Sigmoid colon (tissue), 7 donors: Measurements from ENCODE around the gene COL23A1. TPM values are rescaled to one million over a fixed set of nuclear protein-coding genes. Genes with fewer than 3 reads are reported as not detected.

Experiments used
- DNase-seq: peaks from one replicate; pipeline ENCODE4 v3.0.0-alpha.2; 2019
- H3K27ac ChIP-seq, 4 donors: fragments of 200-600 bp; sonication (generic); one replicate each; pipeline ENCODE4 v1.5.1; 2016 to 2019; ENCODE audit warnings: mild to moderate bottlenecking in 1 of 4
- H3K27me3 ChIP-seq, 3 donors: fragments of 200-600 bp; sonication (generic); one replicate each; pipeline ENCODE4 v1.5.1; 2019; ENCODE audit warnings: mild to moderate bottlenecking in 1 of 3
- H3K36me3 ChIP-seq, 4 donors: fragments of 200-600 bp; sonication (generic); one replicate each; pipeline ENCODE4 v1.5.1; 2016 to 2019
- H3K4me1 ChIP-seq, 4 donors: fragments of 200-600 bp; sonication (generic); one replicate each; pipeline ENCODE4 v1.5.1; 2017 to 2019
- H3K4me3 ChIP-seq, 4 donors: fragments of 200-600 bp; sonication (generic); one replicate each; pipeline ENCODE4 v1.5.1; 2017 to 2019; ENCODE audit warnings: mild to moderate bottlenecking in 2 of 4, moderate library complexity in 1 of 4
- H3K9me3 ChIP-seq, 4 donors: fragments of 200-600 bp in 3 of 4; sonication (generic) in 3 of 4; one replicate each; pipeline versions ENCODE4 v1.5.1 to v1.6.1; 2013 to 2019
- CTCF ChIP-seq, 4 experiments: fragments of 450-650 bp in 3 of 4; fragments of 200-600 bp in 1 of 4; IDR thresholded peaks; one replicate each; pipeline ENCODE4 v1.5.1; 2016 to 2019; ENCODE audit warnings: antibody characterized with exemption in 4 of 4, mild to moderate bottlenecking in 3 of 4, moderate library complexity in 2 of 4
- EP300 ChIP-seq, 4 donors: sonication (generic); formaldehyde crosslinking; IDR thresholded peaks; one replicate each; pipeline ENCODE4 v1.6.1; 2017; ENCODE audit warnings: antibody characterized with exemption in 4 of 4
- POLR2A ChIP-seq, 2 donors: fragments of 450-650 bp; IDR thresholded peaks; one replicate each; pipeline ENCODE4 v1.6.1; 2016; ENCODE audit warnings: antibody characterized with exemption in 2 of 2, mild to moderate bottlenecking in 2 of 2, moderate library complexity in 2 of 2
- POLR2AphosphoS5 ChIP-seq, 4 donors: sonication (generic); formaldehyde crosslinking; IDR thresholded peaks; one replicate each; pipeline ENCODE4 v1.6.1; 2017; ENCODE audit warnings: antibody characterized with exemption in 4 of 4
- WGBS, 2 donors: extraction: QIAGEN DNeasy Blood & Tissue Kit; methylation state at CpG; one replicate each; pipeline ENCODE4 v1.1.7; 2013; 5-methylcytosine and 5-hydroxymethylcytosine counted together
- intact Hi-C: fragments of 100-400 bp; cut with DNase I; formaldehyde crosslinking; loops from one replicate; pipeline ENCODE4 v1.15.1; 2023
- polyA plus RNA-seq, 3 donors: library from polyadenylated mRNA; stranded (reverse); fragments of 200-250 nt; gene quantifications; one replicate each; pipeline ENCODE4 v1.2.3, GENCODE V29; 2013
- total RNA-seq, 4 donors: library from RNA; depleted of rRNA; stranded (reverse); fragments of >200 nt; gene quantifications; one replicate each; pipeline ENCODE4 v1.1.0, GENCODE V29; 2016
- donor health status: healthy with polysubstance abuse.
- donor health status: Bipolar disorder and iron deficiency.
- donor health status: healthy.

The COL23A1 gene
- total and polyA plus RNA-seq, 7 donors, result 0.28 to 1.2 (median 0.57) TPM; not detected in 1

GRCh38 chr5:178449163-178450070 lies 140.8 kb downstream of the COL23A1 start:
- TF ChIP-seq CTCF (IDR thresholded peaks at IDR 0.05) (no peak), POLR2A (IDR thresholded peaks at IDR 0.05) (no peak), EP300 (IDR thresholded peaks at IDR 0.05) (no peak), POLR2AphosphoS5 (IDR thresholded peaks at IDR 0.05) (no peak)
- H3K4me1 ChIP-seq, result no peaks in the 10 kb centered on the region
- intact Hi-C loops, result loop anchor here (10.0 kb wide), 1 partner anchor 165 kb away; no protein-coding TSS in a partner anchor
- no peaks in the 10 kb centered on the region for H3K36me3 ChIP-seq
- no peaks in the 10 kb centered on the region for H3K27me3 ChIP-seq
- 64 to 72% methylated on average over 23 of the region's 23 CpGs for WGBS, 2 donors
- H3K9me3 ChIP-seq, result no peaks in the 10 kb centered on the region
- H3K4me3 ChIP-seq, result no peak overlapping the region
- no peak overlapping the region for H3K27ac ChIP-seq
- DNase-seq, result no peak

GRCh38 chr5:178445534-178445933 lies 144.7 kb downstream of the COL23A1 start:
- WGBS, 2 donors, result 77 to 91% methylated on average over 2 of the region's 2 CpGs
- Histone ChIP-seq H3K4me1 (no peaks in the 10 kb centered on the region), H3K27ac (no peak overlapping the region), H3K4me3 (no peak overlapping the region), H3K27me3 (no peaks in the 10 kb centered on the region), H3K36me3 (no peaks in the 10 kb centered on the region), H3K9me3 (no peaks in the 10 kb centered on the region)
- TF ChIP-seq POLR2AphosphoS5 (IDR thresholded peaks at IDR 0.05) (no peak), POLR2A (IDR thresholded peaks at IDR 0.05) (no peak), CTCF (IDR thresholded peaks at IDR 0.05) (no peak), EP300 (IDR thresholded peaks at IDR 0.05) (no peak)
- no peak for DNase-seq
- intact Hi-C loops, result no loop called here

- WGBS, 2 donors, result 55 to 82% methylated on average over 23 of the region's 23 CpGs
- Histone ChIP-seq H3K9me3 (no peaks in the 10 kb centered on the region), H3K27me3 (peaks cover 0 to 8% (median 0%) of the 10 kb centered on the region in 3 donors), H3K4me3 (no peak overlapping the region), H3K4me1 (no peaks in the 10 kb centered on the region), H3K27ac (no peak overlapping the region), H3K36me3 (no peaks in the 10 kb centered on the region)
- intact Hi-C loops, result no loop called here
- TF ChIP-seq EP300 (IDR thresholded peaks at IDR 0.05), result no peak
- no peak for TF ChIP-seq POLR2A (IDR thresholded peaks at IDR 0.05)
- no peak for TF ChIP-seq POLR2AphosphoS5 (IDR thresholded peaks at IDR 0.05)
- TF ChIP-seq CTCF (IDR thresholded peaks at IDR 0.05), result no peak
- peak; percentile 39 for DNase-seq
These were observed 147.6 kb downstream of the COL23A1 start for GRCh38 chr5:178442405-178443257.

GRCh38 chr5:178441486-178442270 lies 148.5 kb downstream of the COL23A1 start:
- DNase-seq, result peak; percentile 42

More at GRCh38 chr5:178441486-178442270, 148.5 kb downstream of the COL23A1 start:
- Histone ChIP-seq H3K9me3 (no peaks in the 10 kb centered on the region), H3K27me3 (peaks cover 0 to 12% (median 0%) of the 10 kb centered on the region in 3 donors), H3K4me3 (no peak overlapping the region), H3K36me3 (no peaks in the 10 kb centered on the region), H3K4me1 (no peaks in the 10 kb centered on the region), H3K27ac (no peak overlapping the region)
- 92% methylated on average over 18 of the region's 18 CpGs for WGBS, 2 donors
- intact Hi-C loops, result no loop called here
- no peak for TF ChIP-seq POLR2A (IDR thresholded peaks at IDR 0.05)
- TF ChIP-seq EP300 (IDR thresholded peaks at IDR 0.05), result no peak
- no peak for TF ChIP-seq CTCF (IDR thresholded peaks at IDR 0.05)
- no peak for TF ChIP-seq POLR2AphosphoS5 (IDR thresholded peaks at IDR 0.05)
